SK-N-SH (cell line): ENCODE data around the gene PIAS2.

Experiments used
- CHD2 ChIP-seq: fragments of 150-350 bp; IDR thresholded peaks from 2 replicates; pipeline ENCODE4 v1.6.1; 2018; ENCODE audit warnings: low read length; ENCODE audit not compliant: partially characterized antibody
- CTCF ChIP-seq: fragments of 200-600 bp; sonication (generic); IDR thresholded peaks from 2 replicates; pipeline ENCODE4 v1.6.1; 2017; ENCODE audit warnings: antibody characterized with exemption, mild to moderate bottlenecking, moderate library complexity
- EP300 ChIP-seq, 2 experiments: IDR thresholded peaks; 2 replicates each; pipeline versions ENCODE4 v1.4.0 to v1.6.1; 2012; ENCODE audit warnings: borderline replicate concordance in 1 of 2, low read depth in 1 of 2, low read length in 1 of 2
- MXI1 ChIP-seq: IDR thresholded peaks from 2 replicates; pipeline ENCODE4 v1.6.1; 2012; ENCODE audit warnings: mild to moderate bottlenecking, low read depth, low read length, improper control_type of control experiment
- POLR2AphosphoS5 ChIP-seq: IDR thresholded peaks from 2 replicates; pipeline ENCODE4 v1.6.1; 2012; ENCODE audit warnings: low read depth, low read length
- RCOR1 ChIP-seq: fragments of 150-350 bp; IDR thresholded peaks from 2 replicates; pipeline ENCODE4 v1.6.1; 2017; ENCODE audit warnings: antibody characterized with exemption, low read length
- REST ChIP-seq: IDR thresholded peaks from 2 replicates; pipeline ENCODE4 v1.6.1; 2012; ENCODE audit warnings: mild to moderate bottlenecking, low read depth, low read length, moderate library complexity
- RFX5 ChIP-seq: IDR thresholded peaks from 2 replicates; pipeline ENCODE4 v1.6.1; 2012; ENCODE audit warnings: mild to moderate bottlenecking, improper control_type of control experiment, low read length
- TAF1 ChIP-seq: IDR thresholded peaks from 2 replicates; pipeline ENCODE4 v1.6.1; 2012; ENCODE audit warnings: low read depth, mild to moderate bottlenecking, low read length, moderate library complexity, borderline replicate concordance
- USF2 ChIP-seq: fragments of 150-350 bp; IDR thresholded peaks from 2 replicates; pipeline ENCODE4 v1.6.1; 2017; ENCODE audit warnings: antibody characterized with exemption, low read length, low read depth, borderline replicate concordance
- TF ChIP-seq, protein P1 (sequence below): IDR thresholded peaks from 2 replicates; pipeline ENCODE4 v1.4.0; 2012; ENCODE audit warnings: low read depth, borderline replicate concordance

- no peak for TF ChIP-seq CTCF
- TF ChIP-seq RCOR1: no peak
- no peak for TF ChIP-seq POLR2AphosphoS5
- no peak for TF ChIP-seq TAF1
- no peak for TF ChIP-seq REST
- TF ChIP-seq CHD2: no peak
- no peak for TF ChIP-seq USF2
- no peak for TF ChIP-seq EP300 (IDR thresholded peaks at IDR 0.05; ENCODE audit: borderline replicate concordance in 1 of 2, low read depth in 1 of 2, low read length in 1 of 2)
- TF ChIP-seq RFX5: no peak
- TF ChIP-seq, protein P1, sequence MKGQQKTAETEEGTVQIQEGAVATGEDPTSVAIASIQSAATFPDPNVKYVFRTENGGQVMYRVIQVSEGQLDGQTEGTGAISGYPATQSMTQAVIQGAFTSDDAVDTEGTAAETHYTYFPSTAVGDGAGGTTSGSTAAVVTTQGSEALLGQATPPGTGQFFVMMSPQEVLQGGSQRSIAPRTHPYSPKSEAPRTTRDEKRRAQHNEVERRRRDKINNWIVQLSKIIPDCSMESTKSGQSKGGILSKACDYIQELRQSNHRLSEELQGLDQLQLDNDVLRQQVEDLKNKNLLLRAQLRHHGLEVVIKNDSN: no peak
- no peak for TF ChIP-seq MXI1
These were observed 162.5 kb downstream of the PIAS2 start for GRCh38 chr18:46754661-46755292.
